Measurements from ENCODE around the gene TFCP2. TPM values are rescaled to one million over a fixed set of nuclear protein-coding genes. Genes with fewer than 3 reads are reported as not detected.
A peak's percentile ranks its signal among the peaks of the same experiment; 100 is the strongest.
"Not testable (repeated sequence)": the region's sequence is repeated elsewhere in the genome, so short reads cannot be mapped to it uniquely, and the experiment has no call there.

The TFCP2 gene
- total RNA-seq, 5 donors from 2014 or later (not counting 1 experiment from before 2014, with no cell fraction given), result 26.8 to 31.8 (median 30.0) TPM

DNA sequence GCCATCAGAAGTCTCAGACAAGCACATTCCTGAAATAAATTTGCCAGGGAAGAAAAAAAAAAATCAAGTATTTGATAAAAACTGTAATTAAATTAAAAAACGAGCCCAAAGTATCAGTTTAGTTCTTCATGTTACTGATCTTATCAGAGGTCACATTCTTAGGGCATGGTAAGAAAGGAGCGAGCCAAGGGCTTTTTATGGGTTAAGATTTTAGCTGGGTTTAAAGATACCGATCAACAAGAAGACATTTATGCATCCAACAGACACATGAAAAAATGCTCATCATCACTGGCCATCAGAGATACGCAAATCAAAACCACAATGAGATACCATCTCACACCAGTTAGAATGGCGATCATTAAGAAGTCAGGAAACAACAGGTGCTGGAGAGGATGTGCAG, 94.6 kb downstream of the TFCP2 start:
- DNase-seq; H3K27ac Mint-ChIP-seq; H3K27me3 Mint-ChIP-seq; POLR2A ChIA-PET; ATAC-seq (replicated peaks in 1 of 4); CTCF ChIA-PET; H3K9me3 Mint-ChIP-seq; H3K4me3 ChIP-seq (ENCODE audit: control insufficient read depth in 1 of 2, extremely low read depth in 1 of 2, low read length in 1 of 2); H3K9me3 ChIP-seq; H3K27ac ChIP-seq (ENCODE audit: low read length); H3K27me3 ChIP-seq (replicated peaks in 1 of 2; ENCODE audit: control insufficient read depth in 2 of 2, extremely low read depth in 1 of 2, insufficient read depth in 2 of 2, low read length in 1 of 2); H3K4me3 Mint-ChIP-seq: not testable (repeated sequence)
- WGBS (ENCODE audit: insufficient coverage), result no CpG with 5 or more reads among the region's 5 CpGs
- Mint-ChIP-seq H3K4me1 (peaks cover 52 to 59% (median 55%) of the 10 kb centered on the region in 3 donors), H3K36me3 (peaks cover 20% of the 10 kb centered on the region)
- H3K4me1 ChIP-seq (ENCODE audit: control insufficient read depth in 1 of 2, extremely low read depth in 1 of 2, insufficient read depth in 2 of 2, low read length in 2 of 2), result peaks cover 7 to 15% of the 10 kb centered on the region in 2 experiments
- H3K36me3 ChIP-seq (ENCODE audit: control insufficient read depth in 2 of 2, extremely low read depth in 1 of 2, insufficient read depth in 1 of 2, low read length in 1 of 2), result peaks cover 0 to 11% of the 10 kb centered on the region in 2 donors

DNA sequence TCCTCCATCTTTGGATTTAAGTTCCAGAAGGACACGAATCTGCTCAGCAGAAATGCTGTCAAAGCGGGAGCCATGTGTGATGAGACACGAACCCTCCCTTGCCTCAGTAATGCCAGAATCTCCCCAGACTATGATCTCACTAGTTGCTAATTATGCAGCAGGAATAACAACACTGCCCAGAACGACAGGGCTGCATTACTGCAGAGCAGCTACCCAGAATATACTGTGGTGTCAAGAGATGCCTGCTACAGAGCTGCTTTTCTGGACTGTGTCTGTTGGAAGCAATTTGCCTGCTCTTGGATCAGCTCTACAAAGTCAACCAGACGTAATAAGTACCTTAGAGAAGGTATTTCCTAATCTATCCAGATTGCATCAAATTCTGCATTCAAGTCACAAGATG, 95.0 kb downstream of the TFCP2 start:
- no peaks in the 10 kb centered on the region for H3K9me3 Mint-ChIP-seq
- H3K9me3 ChIP-seq, result no peaks in the 10 kb centered on the region
- peaks cover 52 to 59% (median 52%) of the 10 kb centered on the region in 3 donors for H3K4me1 Mint-ChIP-seq
- H3K4me3 Mint-ChIP-seq, result no peak overlapping the region
- ATAC-seq (replicated peaks in 1 of 4) (no peak), DNase-seq (no peak)
- no peak overlapping the region for H3K27ac Mint-ChIP-seq
- H3K27me3 Mint-ChIP-seq, result no peaks in the 10 kb centered on the region
- H3K36me3 ChIP-seq (ENCODE audit: control insufficient read depth in 2 of 2, extremely low read depth in 1 of 2, insufficient read depth in 1 of 2, low read length in 1 of 2), result peaks cover 0 to 14% of the 10 kb centered on the region in 2 donors
- H3K4me3 ChIP-seq (ENCODE audit: control insufficient read depth in 1 of 2, extremely low read depth in 1 of 2, low read length in 1 of 2), result no peak overlapping the region
- peaks cover 7 to 14% of the 10 kb centered on the region in 2 experiments for H3K4me1 ChIP-seq (ENCODE audit: control insufficient read depth in 1 of 2, extremely low read depth in 1 of 2, insufficient read depth in 2 of 2, low read length in 2 of 2)
- H3K36me3 Mint-ChIP-seq, result peaks cover 24% of the 10 kb centered on the region
- H3K27ac ChIP-seq (ENCODE audit: low read length), result no peak overlapping the region
- no peaks in the 10 kb centered on the region for H3K27me3 ChIP-seq (replicated peaks in 1 of 2; ENCODE audit: control insufficient read depth in 2 of 2, extremely low read depth in 1 of 2, insufficient read depth in 2 of 2, low read length in 1 of 2)
- 84% methylated on average over 3 of the region's 5 CpGs for whole genome bisulfite sequencing (ENCODE audit: insufficient coverage)
- ChIA-PET POLR2A (no interaction called here), CTCF (no interaction called here)

DNA sequence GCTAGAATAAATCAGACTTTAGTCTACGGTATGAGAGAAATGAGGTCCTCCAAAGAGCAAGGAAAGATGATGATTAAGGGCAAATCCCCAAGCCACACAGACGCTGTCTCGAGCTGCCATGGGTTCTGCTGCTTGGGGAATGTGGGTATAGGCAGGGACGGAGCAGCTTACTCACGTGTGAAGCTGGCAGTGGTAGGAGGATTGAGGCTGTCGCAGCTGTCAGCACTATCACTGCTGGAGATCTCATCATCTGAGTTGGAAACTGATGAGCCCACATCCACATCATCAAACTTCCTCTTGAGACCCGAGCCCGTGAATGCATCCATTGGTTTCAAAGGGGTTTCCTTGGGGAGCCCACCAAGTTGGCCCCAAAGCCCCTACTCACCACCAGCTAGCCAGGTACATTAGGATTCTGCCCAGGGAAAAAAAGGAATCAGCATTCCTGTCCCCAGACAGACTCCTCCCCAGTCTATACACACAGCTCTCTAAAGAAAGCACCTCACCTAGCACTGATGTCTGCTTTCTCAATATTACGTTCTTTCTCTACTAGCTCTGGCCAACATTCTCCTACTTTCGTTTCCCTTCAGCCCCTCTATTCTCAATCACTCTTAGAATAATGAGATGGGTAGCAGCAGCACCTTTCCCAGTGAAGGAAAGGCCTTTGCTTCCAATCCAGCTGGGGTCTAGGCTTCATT, 96.6 kb downstream of the TFCP2 start:
- DNase-seq (peak in 1 of 35 experiments; percentile 3), ATAC-seq (replicated peaks in 1 of 4) (peak in 3 of 4 experiments; percentile 34 to 57 (median 48))
- 45% methylated on average over 4 of the region's 10 CpGs for WGBS (ENCODE audit: insufficient coverage)
- no peak overlapping the region for H3K27ac ChIP-seq (ENCODE audit: low read length)
- peak overlapping the region; percentile 29 to 82 for H3K27ac Mint-ChIP-seq
- H3K9me3 Mint-ChIP-seq, result no peaks in the 10 kb centered on the region
- H3K27me3 ChIP-seq (replicated peaks in 1 of 2; ENCODE audit: control insufficient read depth in 2 of 2, extremely low read depth in 1 of 2, insufficient read depth in 2 of 2, low read length in 1 of 2), result no peaks in the 10 kb centered on the region
- peaks cover 4 to 27% of the 10 kb centered on the region in 2 donors for H3K36me3 ChIP-seq (ENCODE audit: control insufficient read depth in 2 of 2, extremely low read depth in 1 of 2, insufficient read depth in 1 of 2, low read length in 1 of 2)
- no peak overlapping the region for H3K4me3 ChIP-seq (ENCODE audit: control insufficient read depth in 1 of 2, extremely low read depth in 1 of 2, low read length in 1 of 2)
- H3K4me1 Mint-ChIP-seq, result peaks cover 37 to 44% (median 37%) of the 10 kb centered on the region in 3 donors
- POLR2A ChIA-PET, result interaction anchor here (0.6 to 0.7 kb wide), 2 partner anchors 55 to 897 kb away, joined by 3 to 8 read pairs; no protein-coding TSS in a partner anchor
- H3K9me3 ChIP-seq, result no peaks in the 10 kb centered on the region
- no peak overlapping the region for H3K4me3 Mint-ChIP-seq
- H3K36me3 Mint-ChIP-seq, result peaks cover 31% of the 10 kb centered on the region
- H3K4me1 ChIP-seq (ENCODE audit: control insufficient read depth in 1 of 2, extremely low read depth in 1 of 2, insufficient read depth in 2 of 2, low read length in 2 of 2), result peaks cover 0 to 3% of the 10 kb centered on the region in 2 experiments
- CTCF ChIA-PET, result interaction anchor here in 1 of 2 donors (0.6 to 0.8 kb wide), 3 partner anchors 13 to 341 kb away, joined by 3 to 6 read pairs (median 3); a partner anchor contains a TSS
- H3K27me3 Mint-ChIP-seq, result no peaks in the 10 kb centered on the region

DNA sequence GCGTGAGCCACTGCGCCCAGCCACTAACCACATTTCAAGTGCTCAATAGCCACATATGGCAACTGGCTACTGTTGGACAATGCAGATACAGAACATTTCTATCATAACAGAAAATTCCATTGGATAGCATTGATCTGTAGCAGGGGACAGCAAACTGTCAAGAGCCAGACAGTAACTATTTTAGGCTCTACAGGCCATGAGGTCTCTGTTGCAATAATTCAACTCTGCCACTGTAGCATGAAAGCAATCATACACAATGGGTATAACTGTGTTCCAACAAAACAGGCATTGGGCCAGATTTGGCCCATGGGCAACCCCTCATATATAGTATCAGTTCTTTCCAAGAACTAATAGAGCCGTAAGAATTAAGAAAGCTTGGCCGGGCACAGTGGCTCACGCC, 97.5 kb downstream of the TFCP2 start:
- Histone ChIP-seq H3K27ac (ENCODE audit: low read length) (no peak overlapping the region), H3K4me3 (ENCODE audit: control insufficient read depth in 1 of 2, extremely low read depth in 1 of 2, low read length in 1 of 2) (no peak overlapping the region), H3K4me1 (ENCODE audit: control insufficient read depth in 1 of 2, extremely low read depth in 1 of 2, insufficient read depth in 2 of 2, low read length in 2 of 2) (peaks cover 0 to 3% of the 10 kb centered on the region in 2 experiments), H3K27me3 (replicated peaks in 1 of 2; ENCODE audit: control insufficient read depth in 2 of 2, extremely low read depth in 1 of 2, insufficient read depth in 2 of 2, low read length in 1 of 2) (no peaks in the 10 kb centered on the region), H3K9me3 (no peaks in the 10 kb centered on the region), H3K36me3 (ENCODE audit: control insufficient read depth in 2 of 2, extremely low read depth in 1 of 2, insufficient read depth in 1 of 2, low read length in 1 of 2) (peaks cover 4 to 32% of the 10 kb centered on the region in 2 donors)
- POLR2A ChIA-PET, result no interaction called here
- Mint-ChIP-seq H3K4me3 (no peak overlapping the region), H3K4me1 (peaks cover 31 to 37% (median 32%) of the 10 kb centered on the region in 3 donors), H3K36me3 (peaks cover 31% of the 10 kb centered on the region), H3K9me3 (no peaks in the 10 kb centered on the region), H3K27me3 (no peaks in the 10 kb centered on the region), H3K27ac (no peak overlapping the region)
- ATAC-seq (replicated peaks in 1 of 4), result no peak
- DNase-seq, result no peak
- CTCF ChIA-PET, result no interaction called here
- WGBS (ENCODE audit: insufficient coverage), result 100% methylated on average over 3 of the region's 5 CpGs

DNA sequence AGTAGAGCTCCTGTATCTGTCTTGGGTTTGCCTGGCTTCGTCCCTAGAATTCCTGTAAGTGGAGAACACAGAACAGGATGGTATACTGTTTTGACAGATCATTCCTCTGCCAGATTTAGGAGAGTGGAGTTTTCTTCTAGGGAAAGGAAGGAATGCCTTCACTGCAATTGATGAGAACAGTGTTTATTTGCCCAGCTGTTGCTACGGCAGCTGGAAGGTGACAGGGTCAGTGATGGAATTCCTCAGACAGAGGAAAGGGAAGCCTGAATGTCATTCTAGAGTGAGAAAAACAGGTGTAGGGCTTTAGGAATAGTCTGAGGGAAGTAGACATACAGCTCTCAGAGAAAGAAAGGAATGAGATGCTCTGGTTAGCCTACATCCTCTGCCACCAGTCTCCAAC, 101.3 kb downstream of the TFCP2 start:
- ChIA-PET POLR2A (interaction anchor here in 1 of 2 donors (0.5 kb wide), 1 partner anchor 21 kb away, joined by 10 read pairs; no protein-coding TSS in a partner anchor), CTCF (interaction anchor here (0.6 kb wide), 2 partner anchors 79 to 181 kb away, joined by 4 to 6 read pairs; no protein-coding TSS in a partner anchor)
- Mint-ChIP-seq H3K27me3 (no peaks in the 10 kb centered on the region), H3K4me1 (peaks cover 12% of the 10 kb centered on the region in 3 donors), H3K27ac (no peak overlapping the region), H3K4me3 (no peak overlapping the region), H3K36me3 (peaks cover 43% of the 10 kb centered on the region), H3K9me3 (no peaks in the 10 kb centered on the region)
- Histone ChIP-seq H3K4me3 (ENCODE audit: control insufficient read depth in 1 of 2, extremely low read depth in 1 of 2, low read length in 1 of 2) (no peak overlapping the region), H3K27me3 (replicated peaks in 1 of 2; ENCODE audit: control insufficient read depth in 2 of 2, extremely low read depth in 1 of 2, insufficient read depth in 2 of 2, low read length in 1 of 2) (no peaks in the 10 kb centered on the region), H3K36me3 (ENCODE audit: control insufficient read depth in 2 of 2, extremely low read depth in 1 of 2, insufficient read depth in 1 of 2, low read length in 1 of 2) (peaks cover 4 to 56% of the 10 kb centered on the region in 2 donors), H3K27ac (ENCODE audit: low read length) (no peak overlapping the region), H3K4me1 (ENCODE audit: control insufficient read depth in 1 of 2, extremely low read depth in 1 of 2, insufficient read depth in 2 of 2, low read length in 2 of 2) (peaks cover 0 to 3% of the 10 kb centered on the region in 2 experiments), H3K9me3 (no peaks in the 10 kb centered on the region)
- DNase-seq (no peak), ATAC-seq (replicated peaks in 1 of 4) (no peak)
- WGBS (ENCODE audit: insufficient coverage), result 94% methylated on average over 2 of the region's 2 CpGs

DNA sequence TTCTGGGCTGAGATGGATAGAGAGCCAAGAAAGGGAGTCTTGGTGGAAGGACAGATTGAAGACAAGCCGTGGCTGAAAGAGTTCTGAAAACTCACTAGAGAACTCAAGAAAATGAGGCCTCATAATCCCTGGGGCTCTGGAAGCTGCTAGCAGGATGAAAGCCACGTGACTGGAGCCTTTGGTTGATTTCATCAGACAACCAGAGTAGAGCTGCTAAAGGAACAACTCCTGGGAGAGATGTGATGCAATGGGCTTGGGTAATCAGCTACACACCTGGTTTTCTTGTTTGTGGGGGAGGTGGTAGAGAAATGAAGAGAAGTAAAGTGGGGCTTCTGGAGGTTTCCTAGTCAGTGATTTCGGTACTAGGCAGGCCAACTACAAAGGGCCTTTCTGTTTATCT, 102.9 kb downstream of the TFCP2 start:
- H3K4me1 ChIP-seq (ENCODE audit: control insufficient read depth in 1 of 2, extremely low read depth in 1 of 2, insufficient read depth in 2 of 2, low read length in 2 of 2), result no peaks in the 10 kb centered on the region
- no peaks in the 10 kb centered on the region for H3K27me3 Mint-ChIP-seq
- WGBS (ENCODE audit: insufficient coverage), result 93% methylated on average over 2 of the region's 3 CpGs
- no peak for ATAC-seq (replicated peaks in 1 of 4)
- H3K4me3 ChIP-seq (ENCODE audit: control insufficient read depth in 1 of 2, extremely low read depth in 1 of 2, low read length in 1 of 2), result no peak overlapping the region
- ChIA-PET POLR2A (no interaction called here), CTCF (interaction anchor here in 1 of 2 donors (0.7 kb wide), 1 partner anchor 664 kb away, joined by 3 read pairs; no protein-coding TSS in a partner anchor)
- no peak overlapping the region for H3K27ac Mint-ChIP-seq
- no peaks in the 10 kb centered on the region for H3K9me3 Mint-ChIP-seq
- H3K36me3 ChIP-seq (ENCODE audit: control insufficient read depth in 2 of 2, extremely low read depth in 1 of 2, insufficient read depth in 1 of 2, low read length in 1 of 2), result peaks cover 11 to 63% of the 10 kb centered on the region in 2 donors
- no peak overlapping the region for H3K27ac ChIP-seq (ENCODE audit: low read length)
- peaks cover 44% of the 10 kb centered on the region for H3K36me3 Mint-ChIP-seq
- no peak for DNase-seq
- no peak overlapping the region for H3K4me3 Mint-ChIP-seq
- no peaks in the 10 kb centered on the region for H3K9me3 ChIP-seq
- no peaks in the 10 kb centered on the region for H3K27me3 ChIP-seq (replicated peaks in 1 of 2; ENCODE audit: control insufficient read depth in 2 of 2, extremely low read depth in 1 of 2, insufficient read depth in 2 of 2, low read length in 1 of 2)
- H3K4me1 Mint-ChIP-seq, result no peaks in the 10 kb centered on the region
